ENCODE data around the gene STPG2.

The STPG2 gene

DNA sequence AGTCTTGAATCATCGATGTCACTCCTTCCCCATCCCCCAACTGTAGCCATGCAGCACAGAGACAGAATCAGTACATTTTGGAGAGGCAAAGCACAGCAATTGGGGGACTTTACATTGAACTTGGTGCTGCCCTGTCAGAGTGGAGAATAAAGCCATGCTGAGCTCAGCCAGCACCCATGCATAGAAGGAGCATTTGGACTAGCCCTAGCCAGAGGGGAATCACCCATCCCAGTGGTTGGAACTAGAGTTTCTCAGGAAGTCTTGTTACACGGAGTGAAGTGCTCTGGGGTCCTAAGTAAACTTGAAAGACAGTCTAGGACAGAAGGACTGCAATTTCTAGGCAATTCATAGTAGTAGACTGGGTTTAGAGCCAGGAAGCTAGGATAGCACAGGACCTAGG lies 49.6 kb downstream of the STPG2 start:
- FAIRE-seq (no peak), DNase-seq (ENCODE audit: low spot score) (no peak)

DNA sequence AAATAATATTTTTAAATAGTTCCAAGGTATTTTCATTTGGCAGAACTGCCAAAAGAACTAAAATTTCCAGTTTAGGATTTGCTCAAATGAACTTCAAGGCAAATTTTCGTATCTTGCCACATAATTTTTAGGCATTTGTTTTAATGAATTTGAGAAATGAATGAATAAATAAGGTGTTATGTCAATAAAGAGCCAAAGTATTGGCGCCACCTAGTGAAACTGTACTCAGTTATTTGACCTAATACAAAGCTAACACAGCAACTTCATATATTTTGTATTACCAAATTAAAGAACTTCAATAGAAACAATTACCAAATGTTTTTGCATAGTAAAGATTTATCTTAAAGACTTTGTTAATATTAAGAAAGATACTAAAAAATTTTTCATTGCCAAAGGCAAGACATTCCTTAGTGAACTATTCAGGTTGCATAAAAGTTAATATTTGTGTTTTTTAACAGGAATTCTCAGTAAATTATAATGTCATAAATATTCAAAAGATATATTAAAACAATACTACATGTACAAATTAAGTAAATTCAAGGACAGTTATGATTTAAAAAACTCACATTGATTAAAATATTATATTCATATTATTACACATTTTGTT lies 50.3 kb downstream of the STPG2 start:
- FAIRE-seq (peak; percentile 68), DNase-seq (ENCODE audit: low spot score) (no peak)

DNA sequence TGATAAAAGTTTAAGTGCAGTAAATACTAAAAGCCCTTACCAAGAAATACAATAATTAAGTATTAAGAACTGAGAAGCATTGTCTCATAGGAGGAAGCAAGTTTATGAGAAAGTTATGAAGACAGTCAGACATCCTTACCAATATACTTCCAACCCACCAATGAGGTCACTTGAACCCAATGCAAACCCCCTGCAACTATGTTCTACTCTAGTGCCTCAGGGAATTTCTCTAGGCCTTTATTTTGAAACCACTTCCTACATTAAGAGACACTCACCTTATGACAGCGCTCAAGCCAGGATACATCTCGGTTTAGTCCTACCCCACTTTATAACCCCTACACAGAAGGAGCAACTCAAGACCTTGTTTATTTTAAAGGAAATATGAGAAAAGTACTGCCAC lies 61.3 kb downstream of the STPG2 start:
- no peak for DNase-seq (ENCODE audit: low spot score)
- no peak for FAIRE-seq

DNA sequence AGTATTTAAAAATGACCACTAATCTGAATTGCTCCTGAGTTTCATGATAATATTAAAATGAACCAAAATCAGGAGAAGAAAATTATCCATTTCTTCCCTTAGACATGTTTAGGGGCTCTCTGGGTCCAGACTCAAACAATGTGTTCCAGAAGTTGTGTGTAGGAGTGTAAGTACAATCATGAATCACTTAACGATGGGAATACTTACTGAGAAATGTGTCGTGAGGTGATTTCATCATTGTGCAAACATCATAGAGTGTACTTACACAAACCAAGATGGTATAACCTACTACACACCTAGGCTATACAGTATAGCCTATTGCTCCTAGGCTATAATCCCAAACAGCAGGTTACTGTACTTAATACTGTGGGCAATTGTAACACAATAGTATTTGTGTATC lies 74.8 kb downstream of the STPG2 start:
- FAIRE-seq: no peak

DNA sequence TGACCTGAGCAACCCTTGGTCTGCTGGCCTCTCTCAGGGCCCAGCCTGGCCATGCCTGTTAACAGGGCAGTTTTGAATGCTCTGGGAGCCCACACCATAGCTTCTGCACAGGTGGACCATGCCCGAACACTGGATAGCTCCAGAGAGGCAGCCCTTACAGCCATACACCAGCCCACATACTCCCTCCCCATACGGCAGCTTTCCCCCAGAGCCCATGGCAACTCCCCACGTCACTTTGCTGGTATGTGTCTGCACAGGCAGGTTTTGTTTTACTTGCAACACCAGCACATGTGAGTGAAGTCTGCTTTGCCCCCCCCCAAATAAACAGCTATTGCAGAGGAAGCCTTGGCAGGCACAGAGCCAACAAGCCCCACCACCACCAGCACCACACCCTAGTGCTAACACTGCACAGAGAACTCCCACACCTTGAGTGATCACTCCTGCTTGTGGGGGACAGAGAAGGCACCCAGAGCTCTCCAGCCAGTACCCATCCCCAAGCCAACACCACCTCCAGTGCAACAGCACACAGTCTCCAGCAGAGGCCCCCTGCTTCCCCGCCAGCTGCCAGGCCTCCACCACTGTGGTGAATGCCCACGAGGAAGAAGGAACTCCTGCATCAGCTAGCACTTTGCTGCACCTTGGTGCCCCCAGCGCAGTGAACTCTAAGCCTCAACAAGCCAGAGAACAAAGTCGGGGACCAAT lies 87.3 kb downstream of the STPG2 start:
- DNase-seq (ENCODE audit: low spot score): no peak
- no peak for FAIRE-seq

More for the DNA sequence above, 74.8 kb downstream of the STPG2 start:
- no peak for DNase-seq (ENCODE audit: low spot score)

DNA sequence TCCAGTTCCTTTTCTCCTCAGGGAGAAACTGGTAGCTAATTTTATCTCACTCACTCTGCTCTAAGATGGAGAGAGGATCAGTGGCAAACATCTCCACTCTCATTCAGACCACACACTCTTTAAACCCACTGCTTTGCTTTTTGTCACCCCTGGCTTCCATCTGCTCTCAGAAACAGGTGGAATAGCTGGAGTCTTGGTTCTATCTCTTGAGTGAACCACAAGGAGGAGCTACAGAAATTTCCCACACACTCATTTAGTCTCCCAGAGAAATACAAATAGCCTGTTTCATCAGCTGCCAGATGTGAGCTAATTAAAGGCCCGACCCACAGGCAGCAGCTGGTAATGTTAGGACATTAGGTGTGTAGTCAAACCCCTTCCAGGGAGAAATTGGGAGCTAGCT lies 96.6 kb downstream of the STPG2 start:
- no peak for DNase-seq (ENCODE audit: low spot score)
- FAIRE-seq: no peak

DNA sequence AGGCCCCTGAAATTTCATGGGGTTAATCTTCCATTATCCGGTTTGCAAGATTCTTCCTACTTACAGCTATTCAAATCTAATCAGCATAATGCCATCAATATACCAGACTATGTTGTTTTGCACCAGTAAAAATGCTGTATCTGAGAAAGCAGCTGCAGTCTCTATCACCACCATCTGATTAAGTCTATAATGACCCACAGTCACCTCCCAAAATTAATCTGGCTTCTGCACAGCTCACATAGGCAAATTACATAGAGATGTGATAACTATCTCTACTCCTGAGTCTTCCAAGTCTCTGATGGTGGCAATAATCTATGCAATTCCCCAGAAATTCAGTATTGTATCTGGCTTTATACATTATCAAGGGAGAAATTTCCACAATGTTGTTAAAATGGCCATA lies 113.2 kb downstream of the STPG2 start:
- DNase-seq (ENCODE audit: low spot score) (no peak), FAIRE-seq (no peak)

DNA sequence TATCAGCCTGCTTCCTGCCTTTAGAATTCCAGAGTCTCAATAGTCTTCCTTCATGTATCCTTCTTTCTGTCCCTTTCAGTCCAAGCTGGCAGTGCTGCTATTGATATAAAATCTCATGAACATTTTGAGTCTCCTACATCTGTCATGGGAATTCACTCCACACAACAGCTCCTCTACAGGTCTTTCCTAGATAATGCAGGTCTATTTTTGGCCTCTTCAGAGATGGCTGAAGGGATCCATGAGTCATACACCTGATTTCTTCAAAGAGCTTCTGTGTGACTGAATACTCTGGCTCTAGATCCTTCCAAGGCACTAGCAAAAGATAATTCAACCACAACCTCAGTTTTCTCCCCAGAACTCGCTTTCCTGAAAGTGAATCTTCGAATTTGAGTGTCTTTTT lies 115.4 kb downstream of the STPG2 start:
- DNase-seq (ENCODE audit: low spot score): peak; percentile 18
- no peak for FAIRE-seq

DNA sequence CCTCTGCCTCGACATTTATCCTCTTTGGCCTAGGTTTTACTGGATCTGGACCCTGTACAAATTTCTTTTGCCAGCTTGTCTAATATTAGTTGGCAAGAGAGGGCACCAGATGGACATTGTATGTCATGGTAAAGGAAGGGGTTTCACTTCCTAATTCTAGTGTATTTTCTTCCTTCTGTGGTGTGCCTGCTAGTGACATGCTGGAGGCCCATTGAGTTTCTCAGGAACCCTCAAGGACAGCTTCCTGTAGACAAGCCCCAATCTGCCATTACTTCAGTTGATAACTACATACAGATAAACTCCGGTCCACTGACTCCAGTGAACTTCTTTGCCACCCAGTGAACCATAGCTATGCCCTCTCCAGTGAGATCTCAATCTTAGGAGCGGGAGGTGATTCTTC lies 116.9 kb downstream of the STPG2 start:
- no peak for FAIRE-seq
- no peak for DNase-seq (ENCODE audit: low spot score)

DNA sequence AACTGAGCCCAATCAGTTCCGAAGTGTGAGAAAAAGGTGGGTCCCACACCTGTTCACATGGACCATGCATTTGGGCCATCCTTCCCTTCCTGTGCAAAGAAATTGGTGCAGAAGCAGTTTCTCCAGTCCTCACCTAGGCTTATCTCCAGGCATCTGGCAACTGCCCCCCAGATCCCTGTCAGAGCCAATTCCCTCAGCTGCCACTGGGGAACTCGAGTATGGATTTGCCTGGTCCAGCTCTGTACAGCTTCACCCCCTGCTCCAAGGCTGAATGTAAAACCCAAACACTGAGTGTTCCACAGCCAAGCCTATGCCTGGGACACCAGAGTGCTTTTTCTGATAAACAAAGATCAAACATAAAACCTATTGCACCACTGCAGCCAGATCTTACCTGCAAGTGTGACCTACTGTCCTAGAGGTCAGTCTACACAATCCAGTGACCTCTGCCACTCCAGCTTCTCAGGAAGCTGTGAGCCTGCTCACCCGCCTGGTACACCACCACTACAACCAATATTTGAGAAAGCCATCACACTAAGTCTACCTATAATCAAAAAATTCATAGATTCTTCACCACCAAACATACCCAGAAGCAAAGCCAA lies 136.4 kb downstream of the STPG2 start:
- FAIRE-seq: no peak
- no peak for DNase-seq (ENCODE audit: low spot score)

DNA sequence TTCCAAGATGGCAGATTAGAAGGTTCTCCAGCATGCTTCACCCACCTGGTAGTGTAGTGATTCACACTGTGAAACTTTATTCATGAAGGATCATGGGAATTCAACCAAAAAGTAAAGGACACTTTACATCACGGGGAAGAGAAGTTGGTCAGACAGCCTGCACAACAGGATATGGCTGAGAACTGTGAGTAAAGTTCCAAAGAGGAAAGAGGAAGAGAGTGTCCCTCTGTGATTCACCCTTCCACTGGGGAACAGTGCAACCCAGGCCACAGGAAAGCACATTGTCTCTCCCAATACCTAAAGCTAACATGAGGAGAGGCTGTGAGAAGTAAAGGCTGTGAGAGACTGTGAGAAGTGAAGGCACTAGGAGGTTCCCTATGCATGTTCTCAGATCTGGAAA lies 137.2 kb downstream of the STPG2 start:
- DNase-seq (ENCODE audit: low spot score) (no peak), FAIRE-seq (no peak)

DNA sequence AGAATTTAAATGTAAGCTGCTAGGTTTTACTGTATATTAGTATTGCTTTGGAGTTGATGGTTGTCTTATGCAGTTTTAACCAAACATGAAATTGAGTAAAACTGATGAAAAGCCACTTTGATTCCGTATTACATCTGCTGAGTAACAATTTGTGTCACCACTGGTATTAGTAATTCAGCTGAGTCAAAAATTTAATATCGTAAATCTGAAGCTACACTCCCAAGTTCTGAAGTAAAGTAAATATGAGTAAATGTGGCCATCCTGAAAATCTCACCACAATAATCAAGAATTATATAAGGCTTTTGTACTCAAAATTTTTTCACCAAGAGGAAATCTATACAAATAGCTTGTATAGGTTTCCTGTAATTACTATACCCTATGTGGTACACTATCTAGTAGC lies 142.3 kb downstream of the STPG2 start:
- FAIRE-seq (no peak), DNase-seq (ENCODE audit: low spot score) (no peak)

DNA sequence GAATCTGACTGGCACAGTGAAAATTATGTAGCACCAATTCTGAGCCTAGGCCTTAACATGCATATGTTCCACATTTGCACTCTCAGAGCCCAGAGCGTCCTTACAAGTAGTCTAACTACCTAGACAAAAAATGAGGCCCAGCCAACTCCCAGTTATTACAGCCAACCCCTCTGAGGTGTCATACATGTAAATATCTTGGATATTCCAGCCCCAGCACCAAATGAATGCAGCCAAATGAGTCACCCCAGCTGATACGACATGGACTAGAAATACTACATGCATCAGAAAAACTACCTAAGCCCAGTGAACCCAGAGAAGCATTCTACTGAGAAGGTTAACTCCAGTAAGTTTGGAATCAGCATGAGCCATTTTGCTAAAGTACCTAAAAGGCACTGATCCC lies 145.1 kb downstream of the STPG2 start:
- FAIRE-seq (no peak), DNase-seq (ENCODE audit: low spot score) (no peak)

DNA sequence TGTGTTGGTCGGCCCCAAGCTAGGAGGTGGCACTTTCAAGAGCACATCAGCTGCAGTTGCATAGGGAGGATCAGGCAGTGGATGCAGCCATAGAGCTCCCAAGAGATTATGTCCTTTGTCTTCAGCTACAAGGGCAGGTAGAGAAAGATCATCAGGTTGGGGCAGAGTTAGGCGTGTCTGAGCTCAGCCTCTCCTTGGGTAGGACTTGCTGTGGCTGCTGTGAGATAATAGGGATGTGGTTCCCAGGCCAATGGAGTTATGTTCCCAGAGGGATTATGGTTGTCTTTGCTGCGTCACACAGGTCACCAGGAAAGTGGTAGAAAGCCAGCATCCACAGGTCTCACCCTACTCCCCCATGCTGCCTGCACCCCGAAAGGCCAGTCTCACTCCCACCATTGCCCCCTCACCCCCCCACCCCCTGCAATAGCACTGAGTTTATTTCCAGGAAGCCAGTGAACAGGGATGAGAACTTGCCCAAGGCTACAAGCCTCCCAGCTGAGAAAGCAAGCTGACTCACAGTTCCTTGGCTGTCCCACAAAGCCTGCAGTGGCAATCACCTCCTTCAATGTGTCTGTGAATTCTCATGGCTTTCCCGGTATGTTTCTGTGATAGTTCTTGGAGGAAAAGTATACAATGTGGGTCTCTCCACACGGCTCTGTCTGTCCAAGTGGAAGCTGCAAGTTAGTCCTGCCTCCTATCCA lies 148.4 kb downstream of the STPG2 start:
- no peak for FAIRE-seq
- no peak for DNase-seq (ENCODE audit: low spot score)

DNA sequence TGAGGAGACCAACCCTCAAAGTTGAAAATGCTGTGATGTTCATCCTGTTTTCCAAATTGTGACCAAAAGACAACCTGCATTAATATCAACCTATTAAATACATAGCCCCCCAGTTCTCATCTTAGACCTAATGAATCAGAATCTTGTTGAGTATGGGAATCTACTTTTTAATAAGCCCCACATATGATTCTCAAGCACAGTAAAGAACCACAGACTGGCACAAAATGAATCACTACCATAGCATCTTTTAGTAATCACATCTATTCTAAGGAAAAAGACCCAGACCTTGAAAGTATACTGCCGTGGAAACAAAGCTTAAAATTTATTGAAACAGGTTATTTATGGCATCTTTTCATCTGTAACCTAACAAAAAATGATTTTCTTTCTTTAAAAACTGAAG lies 152.9 kb downstream of the STPG2 start:
- DNase-seq (ENCODE audit: low spot score): no peak
- FAIRE-seq: no peak

DNA sequence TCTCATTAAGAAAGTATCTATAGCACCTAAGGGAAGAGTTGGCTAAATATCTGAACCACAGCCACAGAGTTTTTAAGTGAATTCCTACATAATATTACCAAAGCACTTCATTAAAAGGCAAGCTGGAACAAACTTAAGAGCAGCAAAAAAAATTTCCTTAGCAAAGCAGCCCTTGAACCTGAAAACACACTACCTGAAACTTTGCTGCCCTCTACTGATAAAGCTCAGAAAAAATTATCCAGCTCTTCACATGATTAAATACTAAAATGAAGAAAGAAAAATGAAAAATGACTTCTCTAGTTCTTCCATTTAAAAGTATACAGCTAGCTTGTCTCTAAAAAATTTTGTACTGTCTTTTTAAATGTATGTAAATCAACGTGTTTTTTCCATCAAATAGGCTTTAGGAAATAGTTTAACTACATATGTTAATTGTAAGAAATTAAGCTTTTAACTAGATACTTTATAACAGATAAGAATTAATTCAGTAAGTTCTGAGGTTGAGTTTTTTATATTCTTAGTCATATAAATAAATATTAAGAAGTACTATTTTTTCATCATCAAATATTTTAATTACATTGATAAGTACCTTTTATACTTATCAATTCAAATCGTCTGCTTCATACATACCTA lies 156.1 kb downstream of the STPG2 start:
- peak; percentile 15 for DNase-seq (ENCODE audit: low spot score)
- peak; percentile 42 for FAIRE-seq

DNA sequence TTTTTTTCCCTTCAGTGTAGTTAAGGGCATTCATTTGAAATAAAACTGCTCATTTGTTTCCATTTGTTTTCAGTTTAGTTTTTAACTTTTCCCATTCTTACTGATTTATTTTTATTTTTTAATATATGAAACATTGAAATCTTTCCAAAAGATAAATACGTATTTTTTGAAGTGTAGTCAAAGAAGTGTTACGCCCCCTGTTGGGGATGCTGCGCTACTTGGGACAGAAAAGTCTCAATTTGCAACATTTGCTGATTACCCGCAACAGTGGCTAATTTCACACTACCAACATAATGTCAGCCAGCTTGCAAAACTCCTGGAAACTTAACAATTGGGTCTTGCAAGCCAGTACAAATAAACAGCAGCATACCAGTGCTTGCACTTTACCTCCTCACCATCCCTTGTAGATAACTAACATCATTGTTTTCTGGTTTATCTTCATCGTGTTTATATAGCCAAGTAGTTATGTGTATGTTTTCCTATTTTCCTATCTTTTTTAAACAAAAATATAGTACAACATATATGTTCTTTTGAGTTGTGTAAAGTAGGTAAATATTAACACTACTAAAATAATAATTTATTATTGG lies 158.6 kb downstream of the STPG2 start:
- FAIRE-seq (peak; percentile 10), DNase-seq (ENCODE audit: low spot score) (no peak)

DNA sequence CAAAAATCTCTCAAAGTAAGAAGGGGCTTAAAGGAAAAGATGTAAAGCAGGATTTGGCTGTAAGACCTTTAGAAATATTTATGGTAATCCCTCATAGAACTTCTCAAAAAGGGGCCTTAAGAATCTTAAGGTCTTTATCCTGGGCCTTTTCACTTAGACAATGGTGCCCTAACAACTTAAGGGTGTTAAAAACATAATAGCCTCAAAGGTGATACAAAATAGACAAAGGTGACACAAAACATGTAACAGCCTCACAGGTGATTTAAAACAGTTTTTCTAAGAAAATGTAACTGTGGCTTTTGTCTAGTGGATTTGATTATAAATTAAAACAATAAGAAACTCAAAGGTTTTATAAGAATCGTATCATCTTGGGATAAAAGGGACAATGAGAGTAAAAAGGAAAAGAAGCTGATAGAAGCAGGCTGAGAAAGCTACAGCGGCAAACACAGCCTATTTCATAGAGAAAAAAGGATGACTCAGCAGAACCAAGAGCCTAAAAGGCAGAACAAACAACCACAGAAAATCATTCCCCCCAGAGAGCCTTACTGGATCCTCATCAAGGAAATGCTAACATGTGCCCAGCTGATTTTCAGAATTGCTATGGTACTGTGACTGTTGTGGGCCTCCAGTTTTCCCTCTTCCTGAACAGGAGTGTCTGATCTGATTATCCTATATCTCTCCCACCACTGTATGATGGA lies 164.3 kb downstream of the STPG2 start:
- DNase-seq (ENCODE audit: low spot score): no peak
- no peak for FAIRE-seq

DNA sequence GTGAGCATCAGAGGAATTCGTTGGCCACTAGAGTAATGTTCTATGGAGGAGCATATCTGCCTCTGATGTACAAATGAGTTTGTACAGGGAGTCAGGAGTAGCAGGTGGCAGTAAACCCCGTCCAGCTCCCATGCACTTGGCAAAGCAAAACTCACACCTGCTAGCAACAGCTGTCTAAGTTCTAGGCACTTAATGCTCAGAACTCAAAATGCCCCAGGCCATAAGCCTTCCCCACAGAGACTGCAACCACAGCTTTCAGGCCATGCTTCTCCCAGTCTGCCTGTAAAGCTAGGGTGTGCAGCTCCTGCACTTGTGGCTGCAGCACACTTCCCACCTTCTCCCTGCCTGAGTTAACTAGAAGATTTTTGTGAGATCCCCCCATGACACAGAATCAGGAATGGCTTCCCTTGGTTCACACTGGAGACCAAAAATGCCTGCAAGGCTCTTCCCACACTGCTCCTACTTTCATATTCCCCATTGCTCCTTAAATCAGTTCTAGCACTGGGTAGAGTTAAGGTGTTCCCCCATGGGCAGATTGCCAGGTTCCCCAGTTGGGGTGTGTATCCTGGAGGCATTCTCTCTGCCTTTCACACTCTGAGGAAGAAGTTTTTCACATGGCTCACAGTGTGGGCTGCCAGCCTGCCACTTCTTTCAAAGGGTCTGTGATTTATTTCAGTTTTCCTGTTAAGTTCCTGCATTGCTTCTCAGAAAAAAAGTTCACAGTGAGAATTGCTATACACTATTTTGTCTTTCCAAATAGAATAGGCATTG lies 189.9 kb downstream of the STPG2 start:
- DNase-seq (ENCODE audit: low spot score): no peak
- no peak for FAIRE-seq

DNA sequence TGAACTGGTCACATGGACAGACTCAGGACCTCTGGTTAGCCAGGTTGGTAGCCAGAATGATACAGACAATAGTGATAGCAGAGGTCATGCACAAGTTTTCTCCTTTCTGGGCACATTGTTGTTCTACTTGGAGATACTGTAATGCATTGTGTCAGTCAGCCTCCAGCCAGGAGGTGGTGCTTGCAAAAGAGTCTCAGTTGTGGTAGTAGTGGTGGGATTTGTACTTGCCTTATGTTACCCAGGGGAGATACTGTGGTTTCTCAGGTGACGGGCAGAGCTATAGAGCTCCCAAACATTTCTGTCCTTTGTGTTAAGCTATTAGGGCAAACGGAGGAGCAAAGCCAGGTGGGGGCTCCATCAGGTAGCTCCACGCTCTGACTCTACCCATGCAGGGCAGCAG lies 190.5 kb downstream of the STPG2 start:
- DNase-seq (ENCODE audit: low spot score): no peak

More for the DNA sequence above, 190.5 kb downstream of the STPG2 start:
- no peak for FAIRE-seq
